BE2C (cell line): ENCODE results near the gene ERFE.

Source experiments
- DNase-seq: peaks from one replicate; pipeline ENCODE4 v3.0.0-alpha.2; 2020
- H3K27me3 ChIP-seq: fragments of 250-450 bp; sonication (Bioruptor Pico); 2 replicates; pipeline ENCODE4 v1.5.1; 2020; ENCODE audit warnings: mild to moderate bottlenecking
- H3K36me3 ChIP-seq: fragments of 250-450 bp; sonication (Bioruptor Pico); 2 replicates; pipeline ENCODE4 v1.5.1; 2020; ENCODE audit warnings: mild to moderate bottlenecking
- H3K4me1 ChIP-seq: fragments of 250-450 bp; sonication (Bioruptor Pico); 2 replicates; pipeline ENCODE4 v1.5.1; 2020
- H3K4me3 ChIP-seq: 2 replicates; pipeline ENCODE4 v1.5.1; 2011; ENCODE audit warnings: low read depth, low read length
- H3K9me3 ChIP-seq: fragments of 250-450 bp; sonication (Bioruptor Pico); 2 replicates; pipeline ENCODE4 v1.5.1; 2020
- CTCF ChIP-seq: IDR thresholded peaks from 2 replicates; pipeline ENCODE4 v1.5.1; 2012; ENCODE audit warnings: mild to moderate bottlenecking, low read depth, low read length

ERFE gene

GRCh38 chr2:238180554-238180953 is 21.8 kb downstream of the ERFE start:
- TF ChIP-seq CTCF: no peak
- H3K27me3 ChIP-seq: no peaks in the 10 kb centered on the region

GRCh38 chr2:238182362-238182761 is 23.6 kb downstream of the ERFE start:
- TF ChIP-seq CTCF: no peak
- H3K4me1 ChIP-seq: peaks cover 4% of the 10 kb centered on the region
- H3K4me3 ChIP-seq: no peak overlapping the region
- no peak for DNase-seq
- H3K9me3 ChIP-seq: no peaks in the 10 kb centered on the region
- peaks cover 94% of the 10 kb centered on the region for H3K36me3 ChIP-seq
- no peaks in the 10 kb centered on the region for H3K27me3 ChIP-seq

More at GRCh38 chr2:238180554-238180953, 21.8 kb downstream of the ERFE start:
- peaks cover 90% of the 10 kb centered on the region for H3K36me3 ChIP-seq
- peaks cover 4% of the 10 kb centered on the region for H3K4me1 ChIP-seq
- no peak overlapping the region for H3K4me3 ChIP-seq
- DNase-seq: no peak
- no peaks in the 10 kb centered on the region for H3K9me3 ChIP-seq

GRCh38 chr2:238183821-238184220 is 25.1 kb downstream of the ERFE start:
- H3K36me3 ChIP-seq: peaks cover 94% of the 10 kb centered on the region
- TF ChIP-seq CTCF: no peak

GRCh38 chr2:238187618-238188548 is 29.1 kb downstream of the ERFE start:
- no peak for DNase-seq
- no peak for TF ChIP-seq CTCF
- no peaks in the 10 kb centered on the region for H3K9me3 ChIP-seq
- no peak overlapping the region for H3K4me3 ChIP-seq
- peaks cover 8% of the 10 kb centered on the region for H3K4me1 ChIP-seq
- H3K36me3 ChIP-seq: peaks cover 92% of the 10 kb centered on the region
- H3K27me3 ChIP-seq: no peaks in the 10 kb centered on the region

More at GRCh38 chr2:238183821-238184220, 25.1 kb downstream of the ERFE start:
- Histone ChIP-seq H3K27me3 (no peaks in the 10 kb centered on the region), H3K4me1 (peaks cover 8% of the 10 kb centered on the region), H3K9me3 (no peaks in the 10 kb centered on the region), H3K4me3 (no peak overlapping the region)
- no peak for DNase-seq

- DNase-seq: no peak
- peaks cover 6% of the 10 kb centered on the region for H3K4me1 ChIP-seq
- TF ChIP-seq CTCF: no peak
- H3K27me3 ChIP-seq: no peaks in the 10 kb centered on the region
- H3K9me3 ChIP-seq: no peaks in the 10 kb centered on the region
- H3K36me3 ChIP-seq: peaks cover 88% of the 10 kb centered on the region
- no peak overlapping the region for H3K4me3 ChIP-seq
Observed at GRCh38 chr2:238190445-238190844, 31.7 kb downstream of the ERFE start.
